DOHH2 (cell line): ENCODE results near the gene ORAI3.

Experiments
- H3F3A ChIP-seq: fragments of 200-600 bp; sonication (generic), shearing (Covaris generic); 2 replicates; pipeline ENCODE4 v1.6.0; 2016; ENCODE audit warnings: antibody characterized with exemption, mild to moderate bottlenecking; ENCODE audit not compliant: control insufficient read depth, insufficient read depth
- H3K27ac ChIP-seq: fragments of 200-600 bp; sonication (generic); 2 replicates; pipeline ENCODE4 v1.5.1; 2014; ENCODE audit warnings: low read depth, mild to moderate bottlenecking, low read length, moderate library complexity
- H3K27me3 ChIP-seq: fragments of 200-600 bp; sonication (generic); 2 replicates; pipeline ENCODE4 v1.6.1; 2014; ENCODE audit warnings: mild to moderate bottlenecking, low read length, mixed read lengths; ENCODE audit not compliant: control insufficient read depth
- H3K36me3 ChIP-seq: fragments of 200-600 bp; sonication (generic); 2 replicates; pipeline ENCODE4 v1.6.1; 2014; ENCODE audit warnings: mild to moderate bottlenecking, low read length, moderate library complexity, mixed read lengths; ENCODE audit not compliant: control insufficient read depth
- H3K4me1 ChIP-seq: fragments of 200-600 bp; sonication (generic); 2 replicates; pipeline ENCODE4 v1.6.1; 2014; ENCODE audit warnings: mild to moderate bottlenecking, low read length, mixed read lengths; ENCODE audit not compliant: control insufficient read depth
- H3K4me2 ChIP-seq: fragments of 200-600 bp; sonication (generic); 2 replicates; pipeline ENCODE4 v1.6.0; 2014; ENCODE audit warnings: mild to moderate bottlenecking, low read length, moderate library complexity
- H3K4me3 ChIP-seq: fragments of 200-600 bp; sonication (generic); 2 replicates; pipeline ENCODE4 v1.5.1; 2014; ENCODE audit warnings: mild to moderate bottlenecking, low read length, mixed read lengths
- H3K79me2 ChIP-seq: fragments of 200-600 bp; sonication (generic); 2 replicates; pipeline ENCODE4 v1.6.1; 2014; ENCODE audit warnings: mild to moderate bottlenecking, low read length, mixed read lengths; ENCODE audit not compliant: control insufficient read depth
- H3K9me2 ChIP-seq: fragments of 200-600 bp; sonication (generic); replicated peaks from 2 replicates; pipeline ENCODE4 v1.6.1; 2014; ENCODE audit warnings: mild to moderate bottlenecking, low read length, mixed read lengths; ENCODE audit not compliant: control insufficient read depth
- H3K9me3 ChIP-seq: fragments of 200-600 bp; sonication (generic); 2 replicates; pipeline ENCODE4 v1.6.1; 2014; ENCODE audit warnings: antibody characterized with exemption, low read length, mixed read lengths; ENCODE audit not compliant: control insufficient read depth, insufficient read depth
- H4K20me1 ChIP-seq: fragments of 200-600 bp; sonication (generic); 2 replicates; pipeline ENCODE4 v1.6.0; 2014; ENCODE audit warnings: low read depth, mild to moderate bottlenecking, antibody characterized with exemption, low read length, moderate library complexity; ENCODE audit not compliant: control insufficient read depth, insufficient read depth
- CTCF ChIP-seq: fragments of 200-600 bp; sonication (generic); IDR thresholded peaks from one replicate; pipeline ENCODE4 v1.5.1; 2014; ENCODE audit warnings: antibody characterized with exemption, mild to moderate bottlenecking, low read depth, low read length; ENCODE audit not compliant: poor library complexity, severe bottlenecking
- EZH2phosphoT487 ChIP-seq: fragments of 200-600 bp; sonication (generic); IDR thresholded peaks from 2 replicates; pipeline ENCODE4 v1.6.1; 2017; ENCODE audit warnings: borderline replicate concordance, mild to moderate bottlenecking, antibody characterized with exemption, low read length, moderate library complexity, mixed read lengths

The ORAI3 gene

GRCh38 chr16:31002250-31002700, 53.4 kb downstream of the ORAI3 start:
- Histone ChIP-seq H3K79me2 (no peaks in the 10 kb centered on the region), H3K27ac (no peak overlapping the region), H3K4me3 (no peak overlapping the region), H3K9me2 (no peaks in the 10 kb centered on the region), H3K27me3 (peaks cover 9% of the 10 kb centered on the region), H3K4me1 (no peaks in the 10 kb centered on the region), H3K36me3 (no peaks in the 10 kb centered on the region), H3K9me3 (no peaks in the 10 kb centered on the region), H4K20me1 (no peaks in the 10 kb centered on the region), H3K4me2 (no peak overlapping the region), H3F3A (no peaks in the 10 kb centered on the region)
- TF ChIP-seq CTCF (no peak), EZH2phosphoT487 (no peak)

- Histone ChIP-seq H3K9me2 (no peaks in the 10 kb centered on the region), H4K20me1 (no peaks in the 10 kb centered on the region), H3K27me3 (peaks cover 9% of the 10 kb centered on the region), H3K4me1 (no peaks in the 10 kb centered on the region), H3K79me2 (no peaks in the 10 kb centered on the region), H3K36me3 (no peaks in the 10 kb centered on the region), H3F3A (no peaks in the 10 kb centered on the region), H3K9me3 (no peaks in the 10 kb centered on the region), H3K4me3 (no peak overlapping the region), H3K27ac (no peak overlapping the region), H3K4me2 (no peak overlapping the region)
- no peak for TF ChIP-seq EZH2phosphoT487
- TF ChIP-seq CTCF, result no peak
Measured at GRCh38 chr16:31002862-31003341, 54.0 kb downstream of the ORAI3 start.

- no peaks in the 10 kb centered on the region for H3K4me1 ChIP-seq
- no peak overlapping the region for H3K4me3 ChIP-seq
- no peaks in the 10 kb centered on the region for H3F3A ChIP-seq
- peaks cover 6% of the 10 kb centered on the region for H3K27me3 ChIP-seq
- H3K4me2 ChIP-seq, result no peak overlapping the region
- no peaks in the 10 kb centered on the region for H3K9me3 ChIP-seq
- H4K20me1 ChIP-seq, result no peaks in the 10 kb centered on the region
- no peaks in the 10 kb centered on the region for H3K79me2 ChIP-seq
- H3K36me3 ChIP-seq, result no peaks in the 10 kb centered on the region
- no peak overlapping the region for H3K27ac ChIP-seq
- H3K9me2 ChIP-seq, result no peaks in the 10 kb centered on the region
- TF ChIP-seq EZH2phosphoT487 (no peak), CTCF (no peak)
Measured at GRCh38 chr16:31003744-31004143, 54.9 kb downstream of the ORAI3 start.
